ENCODE data around the gene INF2. TPM values are rescaled to one million over a fixed set of nuclear protein-coding genes. Genes with fewer than 3 reads are reported as not detected.
A peak's percentile ranks its signal among the peaks of the same experiment; 100 is the strongest.

The INF2 gene
- total RNA-seq, 1 donor from 2014 or later = 7.8 TPM

DNA sequence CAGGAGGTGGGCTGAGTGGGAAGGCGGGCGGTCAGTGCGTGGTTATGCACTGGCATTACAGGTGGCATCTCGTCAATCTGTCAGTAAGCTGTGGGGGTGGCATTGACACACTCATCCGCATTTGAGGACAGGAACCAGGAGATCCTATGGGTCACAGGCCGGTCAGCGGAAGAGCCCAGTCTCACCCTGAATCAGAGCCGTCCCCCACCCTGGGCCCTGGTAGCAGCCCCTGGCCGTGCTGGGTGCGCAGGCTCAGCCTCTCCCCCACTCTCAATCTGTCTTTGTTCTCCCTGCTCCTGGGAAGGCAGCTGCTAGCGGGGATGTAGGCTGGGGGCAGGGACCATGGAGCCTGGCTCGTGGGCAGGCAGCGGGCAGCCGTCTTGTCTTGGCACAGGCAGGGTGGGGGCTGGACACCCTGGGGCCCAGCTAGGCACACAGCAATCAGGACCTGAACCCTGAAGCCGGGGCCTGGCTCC, 5.1 kb downstream of the INF2 start:
- H3K36me3 Mint-ChIP-seq = no peaks in the 10 kb centered on the region
- DNase-seq (ENCODE audit: low spot score) = no peak
- H3K27me3 Mint-ChIP-seq (ENCODE audit: insufficient read depth, low read depth) = peaks cover 4% of the 10 kb centered on the region
- H3K4me2 ChIP-seq = peak overlapping the region; percentile 42
- no peaks in the 10 kb centered on the region for H3K36me3 ChIP-seq
- no peaks in the 10 kb centered on the region for H3F3A ChIP-seq (ENCODE audit: low read depth)
- peak overlapping the region; percentile 53 for H3K27ac Mint-ChIP-seq
- H3K4me1 Mint-ChIP-seq = peaks cover 24% of the 10 kb centered on the region
- no peaks in the 10 kb centered on the region for H3K9me3 ChIP-seq (ENCODE audit: low read depth)
- H3K4me3 Mint-ChIP-seq = no peak overlapping the region
- H4K20me1 ChIP-seq (ENCODE audit: low read depth) = peaks cover 33% of the 10 kb centered on the region
- H3K4me1 ChIP-seq = peaks cover 37% of the 10 kb centered on the region
- H3K4me3 ChIP-seq = no peak overlapping the region
- no peak overlapping the region for H3K27ac ChIP-seq
- H3K9ac ChIP-seq = no peak overlapping the region
- H3K27me3 ChIP-seq = no peaks in the 10 kb centered on the region
- TF ChIP-seq, protein P1, sequence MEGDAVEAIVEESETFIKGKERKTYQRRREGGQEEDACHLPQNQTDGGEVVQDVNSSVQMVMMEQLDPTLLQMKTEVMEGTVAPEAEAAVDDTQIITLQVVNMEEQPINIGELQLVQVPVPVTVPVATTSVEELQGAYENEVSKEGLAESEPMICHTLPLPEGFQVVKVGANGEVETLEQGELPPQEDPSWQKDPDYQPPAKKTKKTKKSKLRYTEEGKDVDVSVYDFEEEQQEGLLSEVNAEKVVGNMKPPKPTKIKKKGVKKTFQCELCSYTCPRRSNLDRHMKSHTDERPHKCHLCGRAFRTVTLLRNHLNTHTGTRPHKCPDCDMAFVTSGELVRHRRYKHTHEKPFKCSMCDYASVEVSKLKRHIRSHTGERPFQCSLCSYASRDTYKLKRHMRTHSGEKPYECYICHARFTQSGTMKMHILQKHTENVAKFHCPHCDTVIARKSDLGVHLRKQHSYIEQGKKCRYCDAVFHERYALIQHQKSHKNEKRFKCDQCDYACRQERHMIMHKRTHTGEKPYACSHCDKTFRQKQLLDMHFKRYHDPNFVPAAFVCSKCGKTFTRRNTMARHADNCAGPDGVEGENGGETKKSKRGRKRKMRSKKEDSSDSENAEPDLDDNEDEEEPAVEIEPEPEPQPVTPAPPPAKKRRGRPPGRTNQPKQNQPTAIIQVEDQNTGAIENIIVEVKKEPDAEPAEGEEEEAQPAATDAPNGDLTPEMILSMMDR (IDR thresholded peaks at IDR 0.05) = no peak
- TF ChIP-seq EZH2 (IDR thresholded peaks at IDR 0.05) = no peak
- TF ChIP-seq EZH2phosphoT487 (IDR thresholded peaks at IDR 0.05) = no peak
- no peaks in the 10 kb centered on the region for H3K9me3 Mint-ChIP-seq
- H2AFZ ChIP-seq (replicated peaks) = no peak overlapping the region
- H3K79me2 ChIP-seq (ENCODE audit: low read depth) = peaks cover 26% of the 10 kb centered on the region

GRCh38 chr14:104694991-104695659, 5.7 kb downstream of the INF2 start:
- no peaks in the 10 kb centered on the region for H3K27me3 ChIP-seq
- H3K9ac ChIP-seq = no peak overlapping the region
- Mint-ChIP-seq H3K9me3 (no peaks in the 10 kb centered on the region), H3K4me3 (no peak overlapping the region), H3K27me3 (ENCODE audit: insufficient read depth, low read depth) (peaks cover 4% of the 10 kb centered on the region), H3K4me1 (peaks cover 24% of the 10 kb centered on the region), H3K36me3 (no peaks in the 10 kb centered on the region), H3K27ac (no peak overlapping the region)
- peaks cover 34% of the 10 kb centered on the region for H3K4me1 ChIP-seq
- TF ChIP-seq EZH2phosphoT487 (IDR thresholded peaks at IDR 0.05) = no peak
- TF ChIP-seq EZH2 (IDR thresholded peaks at IDR 0.05) = no peak
- TF ChIP-seq, protein P1 (IDR thresholded peaks at IDR 0.05) = no peak
- no peaks in the 10 kb centered on the region for H3F3A ChIP-seq (ENCODE audit: low read depth)
- peak overlapping the region; percentile 1 for H3K4me2 ChIP-seq
- DNase-seq (ENCODE audit: low spot score) = no peak
- no peaks in the 10 kb centered on the region for H3K9me3 ChIP-seq (ENCODE audit: low read depth)
- no peak overlapping the region for H3K4me3 ChIP-seq
- no peaks in the 10 kb centered on the region for H3K36me3 ChIP-seq
- H3K79me2 ChIP-seq (ENCODE audit: low read depth) = peaks cover 23% of the 10 kb centered on the region
- peak overlapping the region; percentile 37 for H3K27ac ChIP-seq
- H2AFZ ChIP-seq (replicated peaks) = no peak overlapping the region
- H4K20me1 ChIP-seq (ENCODE audit: low read depth) = peaks cover 39% of the 10 kb centered on the region

DNA sequence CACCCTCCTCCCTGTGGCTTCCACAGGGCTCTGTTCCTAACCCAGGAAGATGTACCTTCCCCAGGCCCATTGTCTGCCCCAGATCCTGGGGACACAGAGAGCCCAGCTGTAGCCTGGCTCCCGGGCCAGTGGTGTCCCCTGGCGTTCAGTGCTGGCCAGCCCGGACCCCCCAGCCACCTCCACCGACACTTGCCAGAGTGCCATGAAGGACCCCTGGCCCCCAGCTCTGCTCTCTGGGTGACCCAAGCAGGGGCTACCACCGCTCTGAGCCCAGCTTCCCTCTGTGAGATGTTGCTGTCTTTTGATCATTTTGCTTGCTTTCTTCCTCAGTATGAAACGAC, 6.2 kb downstream of the INF2 start:
- H3K4me1 ChIP-seq = peaks cover 29% of the 10 kb centered on the region
- H3K9ac ChIP-seq = no peak overlapping the region
- peaks cover 18% of the 10 kb centered on the region for H3K79me2 ChIP-seq (ENCODE audit: low read depth)
- H4K20me1 ChIP-seq (ENCODE audit: low read depth) = peaks cover 39% of the 10 kb centered on the region
- TF ChIP-seq EZH2 (IDR thresholded peaks at IDR 0.05) (no peak), EZH2phosphoT487 (IDR thresholded peaks at IDR 0.05) (no peak)
- TF ChIP-seq, protein P1 (IDR thresholded peaks at IDR 0.05) = no peak
- no peak overlapping the region for H3K27ac Mint-ChIP-seq
- no peaks in the 10 kb centered on the region for H3K9me3 Mint-ChIP-seq
- H3K36me3 ChIP-seq = no peaks in the 10 kb centered on the region
- no peaks in the 10 kb centered on the region for H3K36me3 Mint-ChIP-seq
- H3K27me3 Mint-ChIP-seq (ENCODE audit: insufficient read depth, low read depth) = peaks cover 4% of the 10 kb centered on the region
- H3K4me1 Mint-ChIP-seq = peaks cover 27% of the 10 kb centered on the region
- no peaks in the 10 kb centered on the region for H3K27me3 ChIP-seq
- H3F3A ChIP-seq (ENCODE audit: low read depth) = no peaks in the 10 kb centered on the region
- H3K9me3 ChIP-seq (ENCODE audit: low read depth) = no peaks in the 10 kb centered on the region
- H2AFZ ChIP-seq (replicated peaks) = no peak overlapping the region
- DNase-seq (ENCODE audit: low spot score) = no peak
- H3K4me2 ChIP-seq = no peak overlapping the region
- H3K4me3 ChIP-seq = no peak overlapping the region
- H3K27ac ChIP-seq = no peak overlapping the region
- no peak overlapping the region for H3K4me3 Mint-ChIP-seq

Data from neural progenitor cell (in vitro differentiated cells).